Measurements from ENCODE around the gene INPP5F. TPM values are rescaled to one million over a fixed set of nuclear protein-coding genes. Genes with fewer than 3 reads are reported as not detected.

The INPP5F gene
- total and polyA plus RNA-seq, 4 donors: 6.9 to 23.9 (median 18.3) TPM

DNA sequence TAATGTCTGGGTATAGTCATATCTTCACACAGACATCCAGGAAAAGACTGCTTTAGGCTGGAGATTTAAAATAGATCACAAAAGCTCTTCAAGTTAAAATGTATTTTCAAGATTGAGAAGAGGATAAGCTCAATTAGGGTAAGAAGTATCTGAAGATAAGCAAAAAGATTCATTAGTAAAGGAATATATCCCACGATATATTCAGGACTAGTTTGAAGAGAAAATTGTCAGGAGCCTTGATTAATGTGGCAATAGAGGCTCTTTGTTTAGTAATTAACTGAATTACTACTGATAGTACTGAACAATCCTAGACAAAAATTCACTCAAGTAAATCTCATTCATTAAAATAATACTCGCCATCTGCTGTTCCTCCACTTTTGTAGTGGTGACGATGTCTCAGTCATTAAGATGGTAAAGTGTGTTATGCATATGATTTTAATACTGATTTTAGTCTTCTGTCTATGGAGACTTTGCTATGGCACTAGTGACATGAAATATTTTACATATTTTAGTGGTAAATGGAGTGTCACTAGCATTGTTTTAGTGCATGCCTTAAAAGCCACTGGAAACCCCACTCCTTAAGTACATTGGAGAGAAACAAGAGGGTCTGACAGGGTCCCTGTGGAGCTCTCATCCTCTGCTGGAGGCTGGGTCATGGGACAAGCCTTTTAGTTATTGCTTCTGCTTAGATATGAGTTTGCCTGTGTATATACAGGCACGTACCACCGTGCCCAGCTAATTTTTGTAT lies 32.8 kb downstream of the INPP5F start:
- no peak for DNase-seq
- Histone ChIP-seq H3K27ac (ENCODE audit: low read depth in 1 of 2, low read length in 2 of 2) (no peak overlapping the region), H3K4me1 (ENCODE audit: control insufficient read depth in 1 of 2, insufficient read depth in 2 of 2, low read length in 2 of 2) (no peaks in the 10 kb centered on the region), H3K27me3 (ENCODE audit: control insufficient read depth in 1 of 2, insufficient read depth in 2 of 2, low read length in 1 of 2) (no peaks in the 10 kb centered on the region), H3K4me3 (ENCODE audit: low read length in 2 of 2) (no peak overlapping the region), H3K9me3 (ENCODE audit: control insufficient read depth, low read length) (no peaks in the 10 kb centered on the region), H3K36me3 (ENCODE audit: control insufficient read depth in 1 of 2, insufficient read depth in 2 of 2, low read length in 1 of 2) (no peaks in the 10 kb centered on the region)
- 86 to 93% methylated on average over 5 of the region's 5 CpGs for WGBS, 2 donors
- intact Hi-C loops (cut with DNase I): no loop called here
- no peak for ATAC-seq (ENCODE audit: low FRiP score)

DNA sequence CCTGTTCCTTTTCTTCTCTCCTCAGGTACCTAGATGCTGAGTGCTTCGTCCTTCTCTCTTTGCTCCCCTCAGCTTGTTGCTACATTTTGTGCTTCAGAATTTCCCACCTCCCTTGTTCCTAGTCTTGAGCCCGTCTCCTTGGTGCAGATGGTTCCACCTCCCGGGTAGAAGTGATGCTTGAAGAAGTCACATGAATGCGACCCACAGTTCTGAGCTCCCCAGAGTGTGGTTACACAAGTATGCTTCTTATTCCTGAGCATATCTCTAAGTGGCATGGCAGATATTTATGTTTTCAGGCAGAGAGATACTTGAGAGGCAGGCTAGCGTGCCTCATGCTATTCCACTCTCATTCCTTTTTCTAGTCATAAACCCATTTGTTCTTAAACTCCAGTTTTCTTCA lies 34.0 kb downstream of the INPP5F start:
- Histone ChIP-seq H3K9me3 (ENCODE audit: control insufficient read depth, low read length) (no peaks in the 10 kb centered on the region), H3K4me1 (ENCODE audit: control insufficient read depth in 1 of 2, insufficient read depth in 2 of 2, low read length in 2 of 2) (no peaks in the 10 kb centered on the region), H3K4me3 (ENCODE audit: low read length in 2 of 2) (no peak overlapping the region), H3K36me3 (ENCODE audit: control insufficient read depth in 1 of 2, insufficient read depth in 2 of 2, low read length in 1 of 2) (no peaks in the 10 kb centered on the region), H3K27me3 (ENCODE audit: control insufficient read depth in 1 of 2, insufficient read depth in 2 of 2, low read length in 1 of 2) (no peaks in the 10 kb centered on the region), H3K27ac (ENCODE audit: low read depth in 1 of 2, low read length in 2 of 2) (no peak overlapping the region)
- WGBS, 2 donors: 93 to 94% methylated on average over 5 of the region's 5 CpGs
- no peak for DNase-seq
- intact Hi-C loops (cut with DNase I): loop anchor here in 1 of 2 donors (5.0 kb wide), 1 partner anchor 52 kb away; no protein-coding TSS in a partner anchor
- no peak for ATAC-seq (ENCODE audit: low FRiP score)

DNA sequence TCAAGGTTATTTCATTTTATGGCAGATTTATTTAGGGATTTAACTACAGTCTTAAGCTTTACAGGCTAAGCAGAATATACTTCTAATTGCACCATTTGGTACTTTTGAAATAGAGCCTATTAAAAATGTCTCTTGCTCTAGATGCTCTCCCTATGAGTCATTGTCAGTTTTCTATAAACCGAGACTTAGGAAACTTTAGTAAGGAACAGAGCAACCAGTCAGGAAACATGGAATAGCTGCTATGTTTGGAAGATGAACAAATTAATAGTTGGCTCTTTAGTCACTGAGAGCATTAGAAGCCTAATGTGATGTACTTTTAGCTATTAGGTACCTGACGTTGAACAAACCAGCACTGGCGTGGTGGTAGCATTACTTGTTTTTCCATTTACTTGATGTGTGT lies 35.3 kb downstream of the INPP5F start:
- Histone ChIP-seq H3K27me3 (ENCODE audit: control insufficient read depth in 1 of 2, insufficient read depth in 2 of 2, low read length in 1 of 2) (no peaks in the 10 kb centered on the region), H3K9me3 (ENCODE audit: control insufficient read depth, low read length) (no peaks in the 10 kb centered on the region), H3K27ac (ENCODE audit: low read depth in 1 of 2, low read length in 2 of 2) (no peak overlapping the region), H3K4me3 (ENCODE audit: low read length in 2 of 2) (no peak overlapping the region), H3K36me3 (ENCODE audit: control insufficient read depth in 1 of 2, insufficient read depth in 2 of 2, low read length in 1 of 2) (no peaks in the 10 kb centered on the region), H3K4me1 (ENCODE audit: control insufficient read depth in 1 of 2, insufficient read depth in 2 of 2, low read length in 2 of 2) (no peaks in the 10 kb centered on the region)
- intact Hi-C loops (cut with DNase I): loop anchor here in 1 of 2 donors (5.0 kb wide), 1 partner anchor 51 kb away; no protein-coding TSS in a partner anchor
- ATAC-seq (ENCODE audit: low FRiP score) (peak; percentile 48), DNase-seq (no peak)
- WGBS, 2 donors: 21 to 26% methylated on average over 3 of the region's 3 CpGs

DNA sequence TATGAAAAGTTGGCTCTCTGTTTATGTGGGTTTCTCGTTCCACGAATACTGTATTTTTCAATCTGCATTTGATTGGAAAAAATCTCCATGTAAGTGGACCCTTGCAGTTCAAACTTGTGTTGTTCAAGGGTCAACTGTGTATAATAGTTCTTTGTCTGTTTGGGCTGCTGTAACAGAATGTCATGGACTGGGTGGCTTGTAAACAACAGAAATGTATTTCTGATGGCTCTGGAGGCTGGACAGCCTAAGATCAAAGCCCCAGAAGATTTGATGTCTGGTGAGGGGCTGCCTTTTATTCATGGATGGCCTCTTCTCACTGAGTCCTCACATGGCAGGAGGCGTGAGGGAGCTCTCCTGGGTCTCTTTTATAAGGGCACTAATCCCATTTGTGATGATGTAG lies 36.2 kb downstream of the INPP5F start:
- DNase-seq: no peak
- no peaks in the 10 kb centered on the region for H3K27me3 ChIP-seq (ENCODE audit: control insufficient read depth in 1 of 2, insufficient read depth in 2 of 2, low read length in 1 of 2)
- intact Hi-C loops (cut with DNase I): loop anchor here in 1 of 2 donors (5.0 kb wide), 1 partner anchor 50 kb away; no protein-coding TSS in a partner anchor

DNA sequence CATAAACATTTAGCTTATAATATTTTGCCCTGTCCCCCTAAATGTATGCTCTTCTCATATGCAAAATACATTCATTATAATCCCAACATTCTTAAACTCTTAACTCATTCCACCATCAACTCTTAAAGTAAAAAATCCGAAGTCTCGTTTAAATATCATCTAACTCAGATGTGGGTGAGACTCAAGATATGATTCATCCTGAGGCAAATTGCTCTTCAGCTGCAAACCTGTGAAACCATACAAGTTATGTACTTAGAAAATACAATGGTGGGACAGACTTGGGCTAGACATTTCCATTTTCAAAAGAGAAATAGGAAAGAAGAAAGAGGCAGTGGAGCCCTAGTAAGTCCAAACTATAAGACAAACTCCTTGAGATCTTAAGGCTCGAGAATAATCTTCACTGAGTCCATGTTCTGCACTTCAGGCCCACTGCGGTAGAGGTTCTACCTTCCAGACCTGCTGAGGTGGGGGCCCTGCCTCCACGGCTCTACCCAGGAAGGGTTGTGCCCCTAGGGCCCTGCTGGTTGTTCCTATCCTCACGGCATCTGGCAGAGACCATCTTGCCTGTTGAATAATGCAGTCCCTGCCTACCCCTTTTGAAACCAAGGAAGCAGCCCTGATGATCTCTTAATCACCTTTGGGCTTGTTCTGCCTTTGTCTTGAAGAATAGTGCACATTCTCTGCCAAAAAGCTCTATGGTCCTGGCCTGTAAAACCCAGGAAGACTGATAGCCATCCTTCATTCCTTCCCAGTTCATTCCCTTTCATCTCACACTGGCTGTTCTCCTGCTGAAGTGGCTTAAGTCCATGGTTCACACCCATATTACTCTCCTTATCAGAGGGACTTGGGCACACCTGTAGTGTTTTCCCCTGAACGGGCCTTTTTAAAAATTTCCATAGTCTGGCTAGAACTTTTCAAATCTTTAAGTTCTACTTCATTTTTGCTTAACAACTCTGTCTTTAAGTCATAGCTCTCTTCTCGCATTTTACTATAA lies 37.3 kb downstream of the INPP5F start:
- no peaks in the 10 kb centered on the region for H3K4me1 ChIP-seq (ENCODE audit: control insufficient read depth in 1 of 2, insufficient read depth in 2 of 2, low read length in 2 of 2)
- intact Hi-C loops (cut with DNase I): loop anchor here in 1 of 2 donors (5.0 kb wide), 1 partner anchor 49 kb away; no protein-coding TSS in a partner anchor
- no peak overlapping the region for H3K27ac ChIP-seq (ENCODE audit: low read depth in 1 of 2, low read length in 2 of 2)

More for the DNA sequence above, 36.2 kb downstream of the INPP5F start:
- no peaks in the 10 kb centered on the region for H3K4me1 ChIP-seq (ENCODE audit: control insufficient read depth in 1 of 2, insufficient read depth in 2 of 2, low read length in 2 of 2)
- H3K27ac ChIP-seq (ENCODE audit: low read depth in 1 of 2, low read length in 2 of 2): no peak overlapping the region
- 96 to 97% methylated on average over 3 of the region's 3 CpGs for WGBS, 2 donors
- no peak overlapping the region for H3K4me3 ChIP-seq (ENCODE audit: low read length in 2 of 2)
- no peaks in the 10 kb centered on the region for H3K9me3 ChIP-seq (ENCODE audit: control insufficient read depth, low read length)
- H3K36me3 ChIP-seq (ENCODE audit: control insufficient read depth in 1 of 2, insufficient read depth in 2 of 2, low read length in 1 of 2): no peaks in the 10 kb centered on the region
- no peak for ATAC-seq (ENCODE audit: low FRiP score)

DNA sequence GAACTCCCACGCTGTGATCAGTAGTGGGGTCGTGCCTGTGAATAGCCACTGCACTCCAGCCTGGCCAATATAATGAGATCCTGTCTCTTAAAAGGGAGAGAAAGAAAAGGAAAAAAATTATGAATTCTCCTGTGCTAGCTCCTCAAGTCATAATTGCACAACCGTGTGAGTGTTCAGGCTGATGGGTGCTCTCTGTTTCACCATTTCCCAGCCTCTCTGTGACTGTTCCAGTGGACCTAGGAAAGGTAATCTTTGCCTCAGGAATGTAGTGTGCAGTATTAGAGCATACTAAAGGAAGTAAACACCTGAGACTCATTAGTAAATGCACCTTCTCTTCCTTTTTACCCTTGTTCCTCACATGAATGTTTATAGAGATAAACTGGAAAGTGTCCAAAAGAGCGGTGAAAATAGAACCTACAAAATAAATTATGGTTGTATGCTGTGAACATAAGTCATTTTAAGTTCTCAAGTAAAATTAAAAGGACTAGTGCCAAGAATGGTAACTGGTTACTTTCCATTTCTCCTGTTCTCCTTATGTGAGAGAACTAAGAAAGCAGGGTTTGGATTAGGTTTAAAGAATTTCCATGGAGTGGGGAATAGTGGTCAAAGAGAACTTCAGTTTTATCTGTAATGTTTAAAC lies 42.7 kb downstream of the INPP5F start:
- no peaks in the 10 kb centered on the region for H3K36me3 ChIP-seq (ENCODE audit: control insufficient read depth in 1 of 2, insufficient read depth in 2 of 2, low read length in 1 of 2)
- no peaks in the 10 kb centered on the region for H3K9me3 ChIP-seq (ENCODE audit: control insufficient read depth, low read length)
- intact Hi-C loops (cut with DNase I): no loop called here
- no peaks in the 10 kb centered on the region for H3K27me3 ChIP-seq (ENCODE audit: control insufficient read depth in 1 of 2, insufficient read depth in 2 of 2, low read length in 1 of 2)
- DNase-seq (no peak), ATAC-seq (ENCODE audit: low FRiP score) (peak; percentile 26)
- H3K27ac ChIP-seq (ENCODE audit: low read depth in 1 of 2, low read length in 2 of 2): peak overlapping the region in 1 of 2 donors; percentile 45
- H3K4me3 ChIP-seq (ENCODE audit: low read length in 2 of 2): no peak overlapping the region
- H3K4me1 ChIP-seq (ENCODE audit: control insufficient read depth in 1 of 2, insufficient read depth in 2 of 2, low read length in 2 of 2): no peaks in the 10 kb centered on the region
- 60% methylated on average over 4 of the region's 4 CpGs for WGBS, 2 donors

More for the DNA sequence above, 37.3 kb downstream of the INPP5F start:
- DNase-seq (no peak), ATAC-seq (ENCODE audit: low FRiP score) (no peak)
- Histone ChIP-seq H3K27me3 (ENCODE audit: control insufficient read depth in 1 of 2, insufficient read depth in 2 of 2, low read length in 1 of 2) (no peaks in the 10 kb centered on the region), H3K36me3 (ENCODE audit: control insufficient read depth in 1 of 2, insufficient read depth in 2 of 2, low read length in 1 of 2) (no peaks in the 10 kb centered on the region), H3K9me3 (ENCODE audit: control insufficient read depth, low read length) (no peaks in the 10 kb centered on the region), H3K4me3 (ENCODE audit: low read length in 2 of 2) (no peak overlapping the region)
- 93 to 97% methylated on average over 8 of the region's 8 CpGs for WGBS, 2 donors

DNA sequence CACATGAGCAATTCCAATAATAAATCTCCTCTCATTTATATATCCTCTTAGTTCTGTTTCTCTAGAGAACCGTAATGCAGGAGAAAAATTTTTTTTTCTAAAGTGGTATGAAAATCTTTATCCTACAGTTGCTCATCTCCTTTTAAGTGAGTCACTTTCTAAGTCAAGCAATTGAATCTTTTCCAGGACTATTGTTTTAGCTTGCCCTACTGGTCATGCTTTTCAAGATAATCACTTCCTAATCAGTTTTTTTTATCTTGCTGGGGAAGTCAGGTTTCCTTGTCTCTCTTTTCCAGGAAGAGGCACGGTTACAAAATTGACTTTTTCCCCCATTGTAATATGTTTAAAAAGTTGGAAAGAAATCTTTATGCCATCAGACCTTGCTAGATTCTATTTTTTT lies 44.0 kb downstream of the INPP5F start:
- no peaks in the 10 kb centered on the region for H3K4me1 ChIP-seq (ENCODE audit: control insufficient read depth in 1 of 2, insufficient read depth in 2 of 2, low read length in 2 of 2)
- WGBS, 2 donors: 78 to 79% methylated on average over 2 of the region's 2 CpGs
- intact Hi-C loops (cut with DNase I): no loop called here
- H3K9me3 ChIP-seq (ENCODE audit: control insufficient read depth, low read length): no peaks in the 10 kb centered on the region
- no peak for DNase-seq
- no peaks in the 10 kb centered on the region for H3K27me3 ChIP-seq (ENCODE audit: control insufficient read depth in 1 of 2, insufficient read depth in 2 of 2, low read length in 1 of 2)
- H3K4me3 ChIP-seq (ENCODE audit: low read length in 2 of 2): no peak overlapping the region
- H3K27ac ChIP-seq (ENCODE audit: low read depth in 1 of 2, low read length in 2 of 2): no peak overlapping the region
- no peak for ATAC-seq (ENCODE audit: low FRiP score)
- H3K36me3 ChIP-seq (ENCODE audit: control insufficient read depth in 1 of 2, insufficient read depth in 2 of 2, low read length in 1 of 2): no peaks in the 10 kb centered on the region

DNA sequence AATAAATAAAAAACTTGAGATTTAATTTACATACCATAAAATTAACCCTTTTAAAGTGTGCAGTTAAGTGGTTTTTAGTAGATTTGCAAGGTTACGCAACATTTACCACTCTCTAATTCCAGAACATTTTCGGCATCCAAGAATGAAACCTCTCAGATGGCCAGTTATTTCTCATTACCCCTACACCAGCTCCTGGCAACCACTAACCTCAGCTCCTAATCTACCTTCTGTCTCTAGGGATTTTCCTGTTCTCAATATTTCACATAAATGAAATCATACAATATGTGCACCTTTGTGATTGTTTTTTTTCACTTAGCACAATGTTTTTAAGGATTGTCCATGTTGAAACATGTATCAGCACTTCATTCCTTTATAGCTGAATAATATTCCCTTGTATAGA lies 45.1 kb downstream of the INPP5F start:
- intact Hi-C loops (cut with DNase I): no loop called here
- ATAC-seq (ENCODE audit: low FRiP score): no peak
- Histone ChIP-seq H3K9me3 (ENCODE audit: control insufficient read depth, low read length) (no peaks in the 10 kb centered on the region), H3K27ac (ENCODE audit: low read depth in 1 of 2, low read length in 2 of 2) (no peak overlapping the region), H3K27me3 (ENCODE audit: control insufficient read depth in 1 of 2, insufficient read depth in 2 of 2, low read length in 1 of 2) (no peaks in the 10 kb centered on the region), H3K4me3 (ENCODE audit: low read length in 2 of 2) (no peak overlapping the region), H3K4me1 (ENCODE audit: control insufficient read depth in 1 of 2, insufficient read depth in 2 of 2, low read length in 2 of 2) (no peaks in the 10 kb centered on the region), H3K36me3 (ENCODE audit: control insufficient read depth in 1 of 2, insufficient read depth in 2 of 2, low read length in 1 of 2) (no peaks in the 10 kb centered on the region)
- no peak for DNase-seq
- 89% methylated on average over 2 of the region's 2 CpGs for WGBS, 2 donors
